Astrocyte (in vitro differentiated cells and primary cell): Measurements from ENCODE around the gene LRATD1. TPM values are rescaled to one million over a fixed set of nuclear protein-coding genes. Genes with fewer than 3 reads are reported as not detected.

Experiments used
- DNase-seq: peaks from one replicate; pipeline ENCODE4 v3.0.0-alpha.2; 2010; ENCODE audit warnings: low read depth
- FAIRE-seq: peaks from 2 replicates; lab custom pipeline; 2011; peaks lifted over from hg19 to GRCh38; lab: Jason Lieb, UNC
- H2AFZ ChIP-seq: 2 replicates; pipeline ENCODE4 v1.6.0; 2012; ENCODE audit warnings: low read depth, low read length, inconsistent platforms
- H3K27ac ChIP-seq: 2 replicates; pipeline ENCODE4 v1.5.1; 2011; ENCODE audit warnings: low read depth, low read length, inconsistent platforms
- H3K27me3 ChIP-seq: 2 replicates; pipeline ENCODE4 v1.6.0; 2011; ENCODE audit warnings: low read length, inconsistent platforms; ENCODE audit not compliant: insufficient read depth
- H3K36me3 ChIP-seq: 2 replicates; pipeline ENCODE4 v1.5.1; 2011; ENCODE audit warnings: low read length, inconsistent platforms; ENCODE audit not compliant: insufficient read depth
- H3K4me1 ChIP-seq: 2 replicates; pipeline ENCODE4 v1.5.1; 2011; ENCODE audit warnings: low read length, inconsistent platforms; ENCODE audit not compliant: insufficient read depth
- H3K4me2 ChIP-seq: 2 replicates; pipeline ENCODE4 v1.6.0; 2012; ENCODE audit warnings: low read length, inconsistent platforms
- H3K4me3 ChIP-seq: 2 replicates; pipeline ENCODE4 v1.5.1; 2011; ENCODE audit warnings: low read depth, mild to moderate bottlenecking, low read length, inconsistent platforms; ENCODE audit not compliant: insufficient read depth
- H3K79me2 ChIP-seq: 2 replicates; pipeline ENCODE4 v1.6.0; 2012; ENCODE audit warnings: mild to moderate bottlenecking, low read length, inconsistent platforms; ENCODE audit not compliant: insufficient read depth
- H3K9ac ChIP-seq: 2 replicates; pipeline ENCODE4 v1.6.0; 2012; ENCODE audit warnings: mild to moderate bottlenecking, low read length, inconsistent platforms
- H3K9me3 ChIP-seq: 2 replicates; pipeline ENCODE4 v1.5.1; 2012; ENCODE audit warnings: low read depth, mild to moderate bottlenecking, low read length, inconsistent platforms; ENCODE audit not compliant: insufficient read depth
- H4K20me1 ChIP-seq: 2 replicates; pipeline ENCODE4 v1.6.0; 2012; ENCODE audit warnings: low read length, inconsistent platforms; ENCODE audit not compliant: insufficient read depth
- H3K27ac Mint-ChIP-seq: one replicate; pipeline ENCODE4 v1.8.0; 2021; ENCODE audit warnings: mild to moderate bottlenecking, mixed read lengths; ENCODE audit not compliant: unreplicated experiment
- H3K27me3 Mint-ChIP-seq: one replicate; pipeline ENCODE4 v1.8.0; 2021; ENCODE audit warnings: low read depth, mixed read lengths; ENCODE audit not compliant: unreplicated experiment
- H3K36me3 Mint-ChIP-seq: one replicate; pipeline ENCODE4 v1.8.0; 2021; ENCODE audit warnings: low read depth, mixed read lengths; ENCODE audit not compliant: unreplicated experiment
- H3K4me1 Mint-ChIP-seq: one replicate; pipeline ENCODE4 v1.8.0; 2021; ENCODE audit warnings: low read depth, mixed read lengths; ENCODE audit not compliant: unreplicated experiment
- H3K4me3 Mint-ChIP-seq: one replicate; pipeline ENCODE4 v1.8.0; 2021; ENCODE audit warnings: mild to moderate bottlenecking, moderate library complexity, mixed read lengths; ENCODE audit not compliant: unreplicated experiment
- H3K9me3 Mint-ChIP-seq: one replicate; pipeline ENCODE4 v1.8.0; 2021; ENCODE audit warnings: mild to moderate bottlenecking, mixed read lengths; ENCODE audit not compliant: unreplicated experiment
- CTCF ChIP-seq: IDR thresholded peaks from 2 replicates; pipeline ENCODE4 v1.5.1; 2011; ENCODE audit warnings: low read depth, mild to moderate bottlenecking, inconsistent platforms, low read length, moderate library complexity; ENCODE audit not compliant: insufficient read depth
- EZH2 ChIP-seq: IDR thresholded peaks from 2 replicates; pipeline ENCODE4 v1.6.1; 2012; ENCODE audit warnings: mild to moderate bottlenecking, low read length, inconsistent platforms; ENCODE audit not compliant: insufficient read depth
- total RNA-seq: library from RNA; stranded (reverse); gene quantifications from 2 replicates; pipeline ENCODE4 v1.2.1, GENCODE V29; 2021

The LRATD1 gene
- total RNA-seq, 1 donor from 2014 or later: 28.3 TPM

- H3K4me2 ChIP-seq: no peak overlapping the region
- H3K4me3 ChIP-seq: no peak overlapping the region
- H3K36me3 ChIP-seq: no peaks in the 10 kb centered on the region
- Mint-ChIP-seq H3K36me3 (no peaks in the 10 kb centered on the region), H3K4me1 (peaks cover 9% of the 10 kb centered on the region), H3K9me3 (no peaks in the 10 kb centered on the region), H3K27me3 (no peaks in the 10 kb centered on the region), H3K4me3 (no peak overlapping the region), H3K27ac (no peak overlapping the region)
- TF ChIP-seq CTCF (no peak), EZH2 (no peak)
- no peak overlapping the region for H3K27ac ChIP-seq
- DNase-seq (peak; percentile 10), FAIRE-seq (no peak)
- no peaks in the 10 kb centered on the region for H3K9me3 ChIP-seq
- H3K9ac ChIP-seq: no peak overlapping the region
- H2AFZ ChIP-seq: no peak overlapping the region
- H3K79me2 ChIP-seq: no peaks in the 10 kb centered on the region
- H3K4me1 ChIP-seq: no peaks in the 10 kb centered on the region
- no peaks in the 10 kb centered on the region for H4K20me1 ChIP-seq
- H3K27me3 ChIP-seq: no peaks in the 10 kb centered on the region
These were observed 46.2 kb downstream of the LRATD1 start for GRCh38 chr2:14678761-14679160.

DNA sequence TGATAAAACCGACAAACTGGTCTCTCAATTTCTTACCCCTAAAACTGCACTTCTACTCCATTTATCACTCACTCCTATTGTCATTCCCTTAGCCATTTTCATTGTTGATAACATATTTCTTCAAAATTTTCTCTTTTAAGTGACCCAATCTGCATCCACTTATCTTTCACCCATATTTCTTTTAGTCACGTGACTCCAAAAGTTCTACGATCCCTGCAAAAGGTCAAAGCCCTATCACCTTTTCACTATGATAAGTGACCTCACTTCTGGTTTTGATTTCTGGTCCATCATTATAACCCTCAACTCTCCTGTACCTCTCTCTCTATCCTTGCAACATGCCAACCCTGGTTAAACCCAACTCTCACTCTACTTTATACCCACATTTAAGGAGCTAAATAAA lies 49.1 kb downstream of the LRATD1 start:
- H3K36me3 Mint-ChIP-seq: no peaks in the 10 kb centered on the region
- Histone ChIP-seq H3K27ac (no peak overlapping the region), H3K9me3 (no peaks in the 10 kb centered on the region), H3K4me3 (no peak overlapping the region), H3K4me1 (no peaks in the 10 kb centered on the region), H3K27me3 (no peaks in the 10 kb centered on the region), H3K79me2 (no peaks in the 10 kb centered on the region), H2AFZ (no peak overlapping the region), H3K4me2 (no peak overlapping the region), H4K20me1 (no peaks in the 10 kb centered on the region), H3K9ac (no peak overlapping the region), H3K36me3 (no peaks in the 10 kb centered on the region)
- no peak overlapping the region for H3K4me3 Mint-ChIP-seq
- DNase-seq (no peak), FAIRE-seq (no peak)
- no peaks in the 10 kb centered on the region for H3K4me1 Mint-ChIP-seq
- no peak for TF ChIP-seq CTCF
- no peak for TF ChIP-seq EZH2
- no peak overlapping the region for H3K27ac Mint-ChIP-seq
- no peaks in the 10 kb centered on the region for H3K27me3 Mint-ChIP-seq
- no peaks in the 10 kb centered on the region for H3K9me3 Mint-ChIP-seq
